Islet precursor cell (in vitro differentiated cells): Measurements from ENCODE around the gene RYR2.
A peak's percentile ranks its signal among the peaks of the same experiment; 100 is the strongest.
"Not testable (repeated sequence)": the region's sequence is repeated elsewhere in the genome, so short reads cannot be mapped to it uniquely, and the experiment has no call there.

Source experiments
- DNase-seq: peaks from one replicate; pipeline ENCODE4 v3.0.0-alpha.2; 2018

The RYR2 gene

DNA sequence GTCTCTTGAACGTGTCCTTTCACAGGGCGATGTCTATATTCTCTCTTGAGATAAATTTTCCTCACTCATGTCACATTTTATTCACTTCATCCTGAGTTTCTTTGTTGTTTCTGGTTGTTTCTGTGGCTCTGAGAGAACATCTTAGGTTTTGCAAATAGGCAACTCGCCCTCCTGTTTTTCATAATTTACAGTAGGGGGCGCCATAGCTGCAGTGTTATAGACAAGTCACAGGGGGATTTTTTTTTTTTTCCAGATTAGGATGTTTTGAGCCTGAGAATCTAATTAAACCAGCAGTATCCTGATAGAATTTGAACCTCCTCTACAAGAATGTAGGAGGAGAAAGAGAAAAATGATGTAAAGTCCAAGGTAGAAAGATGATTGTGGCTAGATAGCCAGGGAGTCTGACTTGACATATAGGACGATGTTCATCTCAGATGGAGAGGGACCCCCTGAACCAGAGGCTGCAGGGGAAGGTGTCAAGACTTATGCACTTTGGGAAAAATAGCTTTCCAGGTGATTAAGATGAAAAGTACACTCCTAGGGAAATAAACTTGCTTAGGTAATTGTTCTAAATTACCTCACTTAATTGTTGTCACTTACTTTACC is 772.4 kb downstream of the RYR2 start:
- no peak for DNase-seq

DNA sequence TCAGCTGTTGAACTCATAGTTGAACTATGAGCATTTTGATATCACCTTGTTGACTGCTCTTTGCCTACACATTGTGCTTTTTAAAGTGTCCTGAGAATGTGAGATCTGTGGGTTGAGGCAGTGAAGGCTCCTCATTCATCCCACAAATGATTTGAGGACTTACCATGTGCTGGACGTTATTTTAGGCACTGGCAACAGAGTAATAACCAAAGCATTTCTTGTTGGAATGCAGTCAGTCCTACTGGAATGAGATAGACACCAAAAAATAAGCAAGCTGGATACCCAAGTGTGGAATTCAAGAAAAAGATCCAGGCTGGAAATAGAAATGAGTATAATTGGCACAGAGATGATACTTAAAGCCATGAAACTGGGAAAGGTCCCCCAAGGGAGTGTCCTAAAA is 775.3 kb downstream of the RYR2 start:
- no peak for DNase-seq

DNA sequence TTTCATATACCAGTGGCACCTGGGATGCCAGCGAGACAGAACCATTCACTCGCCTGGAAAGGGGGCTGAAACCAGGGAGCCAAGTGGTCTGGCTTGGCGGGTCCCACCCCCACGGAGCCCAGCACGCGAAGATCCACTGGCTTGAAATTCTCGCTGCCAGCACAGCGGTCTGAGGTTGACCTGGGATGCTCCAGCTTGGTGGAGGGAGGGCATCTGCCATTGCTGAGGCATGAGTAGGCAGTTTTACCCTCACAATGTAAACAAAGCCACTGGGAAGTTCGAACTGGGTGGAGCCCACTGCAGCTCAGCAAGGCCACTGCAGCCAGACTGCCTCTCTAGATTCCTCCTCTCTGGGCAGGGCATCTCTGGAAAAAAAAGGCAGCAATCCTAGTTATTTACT is 778.6 kb downstream of the RYR2 start:
- not testable (repeated sequence) for DNase-seq

DNA sequence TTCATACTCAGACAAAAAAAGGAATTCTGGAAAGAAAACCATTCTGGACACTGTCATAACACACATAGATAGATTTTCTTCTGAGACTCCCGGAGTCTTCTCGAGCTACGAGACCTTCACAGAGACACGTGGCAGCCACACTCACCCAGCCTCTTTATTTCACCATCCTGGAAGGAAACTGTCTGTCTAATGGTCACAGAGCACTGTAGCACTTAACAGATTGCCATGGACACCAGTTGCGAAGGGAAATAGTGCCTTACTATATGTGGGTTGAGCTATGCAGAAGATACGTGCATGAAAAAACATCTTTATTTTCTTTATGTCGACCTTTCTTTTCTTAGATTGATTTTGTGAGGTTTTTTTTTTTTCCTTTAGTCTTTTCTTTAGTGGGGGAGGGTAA is 790.9 kb downstream of the RYR2 start:
- no peak for DNase-seq

DNA sequence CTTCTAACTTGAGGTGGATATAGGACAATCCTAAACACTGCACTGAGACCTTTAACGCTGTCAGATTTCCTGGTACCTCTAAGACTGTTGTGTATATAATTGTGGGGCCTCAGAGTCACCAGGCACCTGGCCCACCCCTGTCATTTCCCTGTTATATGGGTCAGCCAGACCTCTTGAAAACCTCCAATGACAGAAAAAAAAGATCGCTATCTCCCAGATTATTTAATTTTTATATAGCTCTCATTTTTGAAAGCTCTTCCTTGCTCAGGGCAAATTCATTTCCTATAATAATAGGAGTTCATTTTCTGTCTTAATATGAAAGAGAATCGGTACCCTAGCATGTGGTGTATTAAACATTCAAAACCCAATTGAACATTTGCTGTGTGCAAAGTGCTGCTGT is 792.1 kb downstream of the RYR2 start:
- no peak for DNase-seq

DNA sequence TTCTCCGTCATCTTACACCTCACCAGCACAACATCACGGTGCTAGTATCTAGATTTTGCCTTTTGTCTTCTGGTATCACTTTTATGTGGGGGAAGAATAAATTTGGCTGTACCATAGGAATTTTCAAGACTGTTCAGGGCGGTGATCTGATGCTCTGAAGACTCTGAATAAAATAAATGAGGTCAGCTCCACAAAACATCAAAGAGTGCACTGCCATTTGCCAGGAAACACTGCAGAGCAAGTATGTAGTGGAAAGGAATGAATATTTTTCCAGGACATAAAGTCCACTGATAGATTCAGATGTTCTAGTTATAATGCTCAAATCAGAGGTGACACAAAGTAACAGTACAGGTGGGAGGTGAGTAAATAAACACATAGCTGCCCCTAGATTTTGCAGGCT is 792.5 kb downstream of the RYR2 start:
- no peak for DNase-seq

DNA sequence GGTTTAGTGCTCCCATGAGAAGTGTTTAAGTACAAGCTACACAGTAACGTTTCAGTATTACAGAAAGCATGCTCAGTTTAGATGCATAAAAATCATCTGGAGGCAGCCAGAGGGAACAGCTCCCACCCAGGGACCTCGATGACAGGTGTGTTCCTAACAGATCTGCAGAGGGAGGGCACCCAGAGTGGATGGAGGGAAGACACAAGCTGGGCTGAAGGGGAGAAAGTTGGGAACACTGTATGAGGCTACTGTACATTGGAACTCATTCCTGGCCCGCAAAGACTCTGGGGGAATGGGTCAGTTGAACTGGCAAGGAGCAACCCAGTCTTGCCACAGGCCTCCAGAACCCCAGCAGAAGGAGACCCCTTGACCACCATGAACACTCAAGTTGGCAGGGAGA is 796.3 kb downstream of the RYR2 start:
- no peak for DNase-seq

DNA sequence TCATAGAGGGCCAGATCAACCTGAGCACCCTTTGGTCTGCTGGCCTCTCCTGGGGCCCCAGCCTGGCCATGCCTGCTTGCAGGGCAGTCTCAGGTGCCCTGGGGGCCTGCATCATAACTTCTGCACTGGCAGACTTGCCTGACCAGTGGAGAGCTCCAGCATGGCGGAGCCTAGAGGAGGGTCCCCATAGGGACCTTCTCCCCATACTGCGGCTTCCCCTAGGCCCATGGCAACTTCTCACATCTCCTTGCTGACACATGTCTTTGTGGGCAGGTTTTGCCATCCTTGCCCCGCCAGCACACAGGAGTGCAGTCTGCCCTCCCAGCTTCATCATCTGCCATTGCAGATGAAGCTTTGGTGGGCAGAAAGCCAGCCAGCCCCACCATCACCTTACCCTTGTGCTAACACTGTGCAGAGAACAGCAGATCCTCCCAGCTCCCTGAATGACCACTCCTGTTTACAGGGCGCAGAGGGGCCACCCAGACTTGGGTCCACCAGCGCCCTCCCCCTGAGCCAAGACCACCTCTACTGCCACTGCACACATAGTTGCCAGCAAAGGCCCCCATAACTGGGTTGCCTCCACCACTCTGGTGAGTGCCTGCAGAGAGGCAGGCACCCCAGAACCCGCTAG is 797.0 kb downstream of the RYR2 start:
- DNase-seq = no peak

DNA sequence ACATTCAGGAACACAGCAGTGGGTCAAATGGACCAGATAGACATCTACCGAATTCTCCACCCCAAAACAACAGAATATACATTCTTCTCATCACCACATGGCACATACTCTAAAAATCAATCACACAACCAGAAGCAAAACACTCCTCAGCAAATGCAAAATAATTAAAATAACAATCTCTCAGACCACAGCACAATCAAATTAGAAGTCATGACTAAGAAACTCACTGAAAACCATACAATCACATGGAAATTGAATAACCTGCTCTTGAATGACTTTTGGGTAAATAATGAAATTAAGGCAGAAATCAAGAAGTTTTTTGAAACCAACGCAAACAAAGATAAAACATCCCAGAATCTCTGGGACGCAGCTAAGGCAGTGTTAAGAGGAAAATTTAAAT is 799.5 kb downstream of the RYR2 start:
- DNase-seq = no peak

DNA sequence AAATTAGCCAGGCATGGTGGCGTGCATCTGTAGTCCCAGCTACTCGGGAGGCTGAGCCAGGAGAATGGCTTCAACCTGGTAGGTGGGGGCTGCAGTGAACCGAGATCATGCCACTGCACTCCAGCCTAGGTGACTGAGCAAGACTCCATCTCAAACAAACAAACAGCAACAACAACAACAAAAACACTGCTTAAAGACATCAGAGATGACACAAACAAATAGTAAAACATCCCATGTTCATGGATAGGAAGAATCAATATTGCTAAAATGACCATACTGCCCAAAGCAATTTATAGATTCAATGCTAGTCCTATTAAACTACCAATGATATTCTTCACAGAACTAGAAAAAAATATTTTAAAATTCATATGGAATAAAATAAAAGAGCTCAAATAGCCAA is 801.5 kb downstream of the RYR2 start:
- DNase-seq = not testable (repeated sequence)

DNA sequence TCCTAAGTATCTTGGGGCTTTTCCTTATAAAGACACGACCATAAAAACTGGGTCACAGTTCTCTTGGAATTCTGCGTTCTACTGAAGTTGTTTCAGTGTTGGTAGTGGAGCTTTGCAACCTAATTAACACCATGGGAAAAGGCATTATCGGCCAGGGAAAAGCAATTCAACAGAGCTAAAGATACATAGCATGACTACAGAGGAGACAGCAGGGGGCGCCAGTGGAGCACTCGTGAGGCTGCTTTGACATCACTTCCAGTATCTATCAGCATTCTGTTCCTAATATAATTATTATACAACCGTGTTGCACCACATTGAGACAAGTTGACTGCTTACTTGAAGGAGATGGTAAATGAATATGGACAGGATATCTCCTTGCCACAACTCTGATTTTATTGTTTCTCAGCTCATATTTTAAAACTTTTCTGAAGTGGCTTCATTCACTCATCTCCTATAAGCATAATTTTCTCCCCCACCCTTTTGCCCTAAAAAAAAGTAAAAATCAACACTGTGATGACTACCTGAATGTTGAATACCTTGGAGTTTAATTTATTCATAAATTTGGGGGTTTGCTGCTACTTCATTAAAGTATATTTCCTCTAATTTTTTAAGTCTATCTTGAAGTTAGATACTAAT is 809.3 kb downstream of the RYR2 start:
- DNase-seq = peak; percentile 68

DNA sequence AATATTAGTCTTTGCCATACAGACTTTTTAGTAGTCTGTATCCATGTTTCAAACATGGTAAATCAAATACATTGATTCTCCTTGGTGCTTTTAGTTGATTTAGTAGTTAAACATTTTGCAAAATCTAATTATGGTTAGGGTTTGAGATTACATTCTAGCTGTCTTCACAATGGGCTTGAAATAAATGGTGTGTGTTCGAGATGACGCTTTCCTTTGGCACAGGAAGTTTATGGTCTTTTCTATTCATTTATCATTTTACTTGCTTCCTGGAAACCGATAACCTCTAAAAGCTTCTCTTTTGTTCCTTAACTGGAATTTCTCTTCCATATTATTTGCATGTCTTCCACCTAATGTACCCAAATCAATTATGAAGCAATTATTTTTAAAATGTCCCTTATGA is 810.4 kb downstream of the RYR2 start:
- no peak for DNase-seq

DNA sequence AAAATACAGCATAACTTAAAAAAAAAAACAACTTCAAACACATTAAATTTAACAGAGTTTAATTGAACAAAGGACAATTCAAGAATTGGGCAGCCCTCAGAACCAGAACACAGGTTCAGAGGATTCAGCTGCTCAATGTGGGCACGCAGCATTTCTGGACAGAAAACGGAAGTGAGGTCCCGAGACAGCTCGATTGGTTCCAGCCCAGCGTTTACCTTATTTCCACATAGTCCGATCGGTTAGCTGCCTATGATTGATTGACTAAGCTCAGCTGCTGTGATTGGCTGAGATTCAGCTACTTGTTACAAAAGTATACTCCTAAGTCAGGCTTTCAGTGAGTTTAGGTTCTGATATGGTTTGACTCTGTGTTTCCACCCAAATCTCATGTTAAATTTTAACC is 815.5 kb downstream of the RYR2 start:
- no peak for DNase-seq

DNA sequence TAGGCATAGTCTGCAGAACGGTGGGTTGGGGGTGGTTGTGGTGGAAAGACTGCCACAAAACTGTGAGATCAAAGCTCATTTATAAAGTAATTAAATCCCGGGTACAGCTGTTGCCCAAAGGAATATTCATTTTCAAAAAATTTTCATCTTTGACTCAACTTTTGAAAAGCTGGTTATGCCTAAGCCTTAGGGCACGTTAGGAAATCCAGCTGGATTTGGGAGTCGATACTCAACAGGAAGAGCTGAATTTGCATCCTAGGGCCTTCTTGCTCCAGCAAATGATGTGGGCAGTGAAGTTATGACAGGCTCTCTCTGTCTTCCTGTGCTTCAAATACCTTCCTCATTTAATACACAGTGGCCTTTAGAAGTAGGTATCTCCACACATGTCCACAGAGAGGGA is 817.0 kb downstream of the RYR2 start:
- no peak for DNase-seq

DNA sequence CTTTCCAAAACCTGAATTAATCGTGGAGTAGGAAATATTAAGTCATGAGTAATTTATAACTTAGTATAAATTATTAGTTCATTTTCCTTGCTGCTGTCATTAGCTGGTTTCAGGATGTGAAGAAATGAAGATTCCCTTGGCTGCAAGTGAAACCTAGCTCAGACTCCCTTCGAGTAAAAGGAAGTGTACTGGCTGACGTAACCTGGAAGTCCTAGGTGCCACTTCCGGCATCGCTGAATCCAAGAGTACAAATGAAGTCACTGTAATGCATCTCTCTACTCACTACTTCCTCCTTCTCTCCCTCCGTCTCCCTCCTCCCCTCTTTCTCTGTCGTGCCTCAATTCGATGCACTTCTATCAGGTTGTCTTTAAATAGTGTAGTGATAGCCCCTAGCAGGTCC is 820.0 kb downstream of the RYR2 start:
- no peak for DNase-seq

DNA sequence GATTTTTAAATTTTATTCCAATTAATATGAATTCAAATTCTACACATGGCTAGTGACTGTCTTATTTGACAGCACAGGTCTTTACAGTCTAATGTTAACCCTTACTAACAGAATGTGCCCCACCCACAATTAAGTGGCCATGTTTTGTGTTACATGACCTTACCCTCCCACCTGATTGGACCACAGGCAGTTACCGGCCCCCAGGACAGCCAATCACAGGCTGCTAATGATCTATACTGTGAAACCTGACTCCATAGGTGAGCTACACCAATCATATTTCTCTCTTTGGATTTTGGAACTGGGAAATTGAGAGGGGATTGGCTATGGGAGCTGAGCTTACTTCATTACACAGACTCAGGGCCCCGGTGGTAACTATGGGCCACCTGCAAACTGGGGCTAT is 821.2 kb downstream of the RYR2 start:
- no peak for DNase-seq

DNA sequence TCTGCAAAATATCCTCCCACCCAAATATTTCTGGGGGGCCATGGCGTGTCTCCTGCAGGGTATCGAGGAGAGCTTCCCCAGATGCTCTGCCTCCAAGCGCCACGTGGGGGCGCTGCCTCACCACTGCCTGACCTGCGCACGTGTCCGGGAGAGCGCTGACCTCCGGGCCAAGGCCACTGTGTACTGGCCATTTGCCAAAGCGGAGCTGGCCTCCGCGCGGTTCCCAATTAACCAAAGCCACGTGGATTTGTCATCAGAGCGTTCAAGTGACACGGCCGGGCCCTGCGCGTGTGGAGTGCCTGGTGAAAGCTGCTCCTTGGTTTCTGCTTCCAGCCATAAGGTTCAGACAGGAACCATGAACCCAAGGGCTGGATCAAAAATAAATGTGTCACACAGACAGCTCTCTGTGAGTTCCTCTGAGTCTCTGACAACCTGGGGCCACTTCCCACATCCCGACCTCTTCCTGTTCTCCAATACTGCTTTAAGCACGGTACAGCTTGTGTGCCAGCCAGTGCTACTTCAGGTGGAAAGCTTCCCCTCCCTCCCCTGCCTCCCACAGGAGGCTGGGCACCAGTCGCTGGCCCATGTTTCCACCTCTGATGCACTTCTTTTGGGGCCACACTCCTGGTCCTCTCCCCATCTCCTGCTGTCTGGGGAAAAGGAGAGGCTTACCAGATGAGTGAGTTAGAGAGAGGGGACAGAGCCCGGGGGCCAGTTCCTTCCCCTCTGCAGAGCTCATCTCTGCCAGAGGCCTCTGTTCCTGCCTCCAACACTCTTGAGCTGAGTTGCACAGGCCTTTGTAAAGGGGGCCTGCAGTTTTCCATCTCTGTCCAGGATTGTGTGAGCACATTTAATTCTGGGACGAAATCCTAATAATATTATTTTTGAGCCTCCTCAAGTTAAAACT is 822.6 kb downstream of the RYR2 start:
- peak; percentile 83 for DNase-seq

DNA sequence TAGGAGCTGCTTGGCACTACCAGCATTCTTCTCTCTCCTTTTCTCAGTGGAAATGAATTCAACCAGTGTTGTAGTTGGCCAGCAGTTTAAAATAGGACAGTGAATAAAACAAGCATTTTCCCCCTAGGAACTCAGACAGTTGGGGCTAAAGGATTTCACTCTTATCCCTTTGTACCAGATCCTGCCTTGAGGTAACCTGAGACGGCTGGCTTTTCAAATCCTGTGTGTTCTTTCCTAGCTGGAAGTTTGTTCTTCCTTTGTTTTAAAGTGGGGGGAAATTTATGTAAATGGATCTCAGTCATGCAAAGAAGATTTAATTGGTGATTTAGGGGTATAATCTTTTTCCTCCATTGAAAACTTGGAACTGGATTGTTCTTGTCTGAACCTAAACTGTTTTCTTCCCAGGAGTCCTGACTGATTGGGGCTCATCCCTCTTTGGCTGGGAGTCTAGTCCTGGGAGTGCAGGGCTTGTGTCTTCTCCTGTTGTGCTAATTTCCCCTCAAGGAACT is 825.5 kb downstream of the RYR2 start:
- DNase-seq = no peak

DNA sequence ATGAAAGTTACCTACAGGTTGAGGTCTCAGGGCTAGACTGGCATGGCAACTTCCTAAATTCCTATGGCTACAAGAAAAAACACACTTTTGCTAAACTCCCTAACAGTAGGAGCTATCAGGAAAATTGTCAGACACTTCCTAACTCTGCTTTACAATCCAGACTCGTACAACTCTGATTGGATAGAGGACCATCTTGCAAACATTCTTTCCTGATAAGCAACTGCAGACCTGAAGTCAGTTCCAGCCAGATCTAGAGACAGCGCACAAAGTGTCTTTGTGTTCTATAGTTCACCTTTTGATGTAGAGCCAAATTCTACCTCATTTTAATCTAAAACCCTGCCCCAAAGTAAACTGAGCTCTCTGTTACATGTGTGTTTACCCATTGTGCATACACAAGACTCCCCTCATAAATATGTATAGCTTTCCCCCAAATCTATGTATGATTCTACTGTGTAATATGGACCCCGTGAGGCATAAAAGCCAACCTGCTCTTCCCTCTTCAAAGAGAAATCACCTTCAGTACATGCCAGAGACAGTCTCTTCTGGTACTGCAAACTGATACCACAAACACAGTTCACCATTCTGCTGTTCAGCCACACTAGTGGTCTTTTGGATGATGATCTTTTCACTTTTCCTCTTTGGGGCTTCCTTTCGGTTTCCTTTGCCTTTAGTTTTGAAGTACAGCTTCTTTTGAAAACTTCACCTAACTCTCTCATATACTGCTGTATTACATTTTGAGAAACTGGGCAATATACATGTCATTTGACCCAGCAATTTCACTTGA is 827.0 kb downstream of the RYR2 start:
- DNase-seq = no peak

DNA sequence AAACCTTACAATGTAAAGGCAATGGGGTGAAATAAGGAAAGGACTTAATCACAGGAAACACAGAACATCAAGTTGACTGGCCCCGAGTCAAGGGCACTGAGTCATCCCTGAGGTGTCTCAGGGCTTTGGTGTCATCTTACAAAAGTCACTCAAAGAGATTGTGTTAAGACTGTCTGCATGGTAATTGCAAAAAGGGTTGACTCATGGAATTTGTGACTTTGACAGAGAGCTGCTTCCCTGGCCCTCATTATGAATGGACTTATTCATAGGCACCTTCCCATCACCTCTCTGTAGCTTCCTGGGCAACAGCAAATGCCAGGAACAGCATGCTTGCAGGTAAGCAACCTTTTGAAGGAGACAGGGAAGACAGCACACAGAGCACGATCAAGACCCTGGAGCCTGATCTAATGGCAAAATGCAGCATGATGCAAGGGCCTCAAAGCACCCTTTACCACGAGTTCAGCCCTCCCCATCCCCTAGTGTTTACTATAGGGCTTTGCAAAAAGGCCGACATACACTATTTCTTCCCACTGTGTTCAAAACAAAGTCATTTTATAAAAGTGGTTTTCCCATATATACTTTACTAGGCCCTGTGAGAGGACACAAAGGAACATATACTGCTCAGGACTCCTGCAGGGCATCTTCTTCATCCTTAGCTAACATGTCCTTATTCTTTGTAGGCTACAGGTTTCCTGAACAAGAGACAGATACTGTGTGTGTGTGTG is 831.7 kb downstream of the RYR2 start:
- DNase-seq = peak; percentile 95

DNA sequence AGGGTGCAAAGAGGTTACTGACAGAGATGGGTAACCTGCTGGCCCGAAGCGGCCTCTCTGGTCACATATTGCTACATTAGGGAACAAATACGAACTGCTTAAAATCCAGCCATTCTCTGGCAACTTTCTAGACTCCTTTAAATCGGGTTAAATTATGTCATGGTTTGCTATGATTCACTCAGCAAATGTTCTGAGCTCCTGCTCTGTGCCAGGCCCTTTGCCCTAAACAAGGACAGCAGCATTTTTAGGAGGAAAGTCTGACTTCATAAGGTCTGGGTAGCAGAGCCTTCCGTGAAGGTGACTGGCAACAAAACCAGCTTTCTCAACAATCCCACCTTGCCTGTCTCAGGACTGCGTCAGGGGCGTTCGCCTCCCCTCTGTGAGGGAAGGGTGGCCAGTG is 833.3 kb downstream of the RYR2 start:
- DNase-seq = no peak

DNA sequence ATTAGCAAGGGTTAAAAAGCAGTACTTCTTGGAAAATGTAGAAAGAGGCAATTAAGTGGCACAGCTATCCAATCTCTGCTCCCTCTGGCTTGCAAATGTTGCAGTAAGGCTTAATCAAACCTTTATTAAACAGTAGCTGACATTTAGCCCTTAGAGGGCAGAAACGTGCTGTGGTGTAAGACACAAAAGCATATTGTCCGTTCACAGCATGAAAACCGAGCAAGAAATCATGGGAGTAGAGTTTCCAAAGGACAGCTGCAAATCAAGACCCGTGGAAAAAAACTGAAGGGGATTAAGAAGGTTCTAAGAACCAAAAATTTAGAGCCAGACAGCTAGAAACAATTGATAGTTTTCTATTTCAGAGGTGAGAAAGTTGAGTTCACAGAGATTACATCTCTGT is 835.6 kb downstream of the RYR2 start:
- DNase-seq = no peak
